Smooth muscle cell (in vitro differentiated cells): Measurements from ENCODE around the gene FMN2. TPM values are rescaled to one million over a fixed set of nuclear protein-coding genes. Genes with fewer than 3 reads are reported as not detected.

Experiments used
- DNase-seq: peaks from one replicate; lab custom pipeline; 2025; ENCODE audit not compliant: unreplicated experiment; lab: John Stamatoyannopoulos, UW
- H2AFZ ChIP-seq: fragments of 200-600 bp; sonication (generic); 2 replicates; pipeline ENCODE4 v1.6.0; 2016; ENCODE audit warnings: antibody characterized with exemption, low read depth, mild to moderate bottlenecking
- H3F3A ChIP-seq: fragments of 200-600 bp; sonication (generic); 2 replicates; pipeline ENCODE4 v1.6.0; 2017; ENCODE audit warnings: antibody characterized with exemption, low read depth
- H3K27ac ChIP-seq: fragments of 200-600 bp; sonication (generic); 2 replicates; pipeline ENCODE4 v1.5.1; 2016; ENCODE audit warnings: low read depth, mild to moderate bottlenecking
- H3K27me3 ChIP-seq: fragments of 200-600 bp; sonication (generic); 2 replicates; pipeline ENCODE4 v1.6.1; 2016; ENCODE audit warnings: low read depth, mild to moderate bottlenecking
- H3K36me3 ChIP-seq: fragments of 200-600 bp; sonication (generic); 2 replicates; pipeline ENCODE4 v1.5.1; 2016; ENCODE audit warnings: low read depth
- H3K4me1 ChIP-seq: fragments of 200-600 bp; sonication (generic); 2 replicates; pipeline ENCODE4 v1.5.1; 2016; ENCODE audit warnings: low read depth
- H3K4me2 ChIP-seq: fragments of 200-600 bp; sonication (generic); 2 replicates; pipeline ENCODE4 v1.6.0; 2016; ENCODE audit warnings: mild to moderate bottlenecking
- H3K4me3 ChIP-seq: fragments of 200-600 bp; sonication (generic); 2 replicates; pipeline ENCODE4 v1.5.1; 2016; ENCODE audit warnings: mild to moderate bottlenecking
- H3K79me2 ChIP-seq: fragments of 200-600 bp; sonication (generic); 2 replicates; pipeline ENCODE4 v1.6.0; 2016; ENCODE audit warnings: low read depth, mild to moderate bottlenecking
- H3K9ac ChIP-seq: fragments of 200-600 bp; sonication (generic); 2 replicates; pipeline ENCODE4 v1.6.0; 2016; ENCODE audit warnings: low read depth
- H3K9me3 ChIP-seq: fragments of 200-600 bp; sonication (generic); replicated peaks from 2 replicates; pipeline ENCODE4 v1.5.1; 2016; ENCODE audit warnings: low read depth
- H4K20me1 ChIP-seq: fragments of 200-600 bp; sonication (generic); 2 replicates; pipeline ENCODE4 v1.6.0; 2016; ENCODE audit warnings: low read depth
- CTCF ChIP-seq: fragments of 200-600 bp; sonication (generic); IDR thresholded peaks from 2 replicates; pipeline ENCODE4 v1.5.1; 2017; ENCODE audit warnings: borderline replicate concordance, mild to moderate bottlenecking, antibody characterized with exemption; ENCODE audit not compliant: insufficient read depth, poor library complexity, severe bottlenecking
- WGBS: methylation state at CpG from one replicate; pipeline ENCODE4 v1.1.7; 2016; ENCODE audit warnings: low lambda C conversion rate; 5-methylcytosine and 5-hydroxymethylcytosine counted together
- polyA plus RNA-seq: library from polyadenylated mRNA; unstranded; fragments of >200 nt; fragmentation: Nextera tagmentation; extraction: Ambion mirVana; gene quantifications from 2 replicates; pipeline ENCODE4 v1.2.1, GENCODE V29; 2016
- total RNA-seq: library from RNA; depleted of rRNA; stranded (reverse); fragments of >200 nt; gene quantifications from 2 replicates; pipeline ENCODE4 v1.2.3, GENCODE V29; 2014

The FMN2 gene
- total and polyA plus RNA-seq, 2 experiments from 2014 or later = 1.9 to 6.2 TPM

- Histone ChIP-seq H4K20me1 (no peaks in the 10 kb centered on the region), H3K4me2 (no peak overlapping the region), H2AFZ (no peak overlapping the region), H3K79me2 (no peaks in the 10 kb centered on the region), H3K27me3 (no peaks in the 10 kb centered on the region), H3K9ac (no peak overlapping the region), H3K9me3 (no peaks in the 10 kb centered on the region), H3K27ac (no peak overlapping the region), H3K4me1 (no peaks in the 10 kb centered on the region), H3F3A (no peaks in the 10 kb centered on the region), H3K36me3 (no peaks in the 10 kb centered on the region), H3K4me3 (no peak overlapping the region)
- 87% methylated on average over 5 of the region's 5 CpGs for WGBS
- no peak for DNase-seq
- TF ChIP-seq CTCF = no peak
Measured at GRCh38 chr1:240139511-240139910, 47.8 kb downstream of the FMN2 start.

DNA sequence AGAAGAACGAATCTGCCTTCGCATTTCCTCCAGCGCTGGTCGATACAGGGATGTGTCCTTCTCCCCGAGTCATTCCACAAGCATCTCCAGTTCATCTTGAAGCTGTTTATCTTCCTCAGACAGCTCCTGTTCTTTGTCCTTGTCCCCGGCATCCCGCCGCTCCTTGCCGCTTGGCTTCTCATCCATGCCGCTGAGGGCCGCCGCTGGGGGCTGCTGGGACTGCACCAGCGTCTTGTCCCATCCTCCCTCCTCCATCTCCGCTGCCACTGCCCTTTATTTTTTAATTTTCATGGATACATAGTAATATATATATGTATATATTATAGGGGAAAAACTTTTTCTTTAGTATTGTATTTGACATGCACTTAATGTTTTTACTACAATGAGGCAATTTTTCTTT is 53.4 kb downstream of the FMN2 start:
- TF ChIP-seq CTCF = no peak
- H2AFZ ChIP-seq = no peak overlapping the region
- H3K27me3 ChIP-seq = no peaks in the 10 kb centered on the region
- no peaks in the 10 kb centered on the region for H3F3A ChIP-seq
- 92% methylated on average over 14 of the region's 14 CpGs for WGBS
- H3K36me3 ChIP-seq = no peaks in the 10 kb centered on the region
- H3K4me1 ChIP-seq = no peaks in the 10 kb centered on the region
- no peak overlapping the region for H3K4me3 ChIP-seq
- no peaks in the 10 kb centered on the region for H3K9me3 ChIP-seq
- H3K27ac ChIP-seq = no peak overlapping the region
- no peak overlapping the region for H3K9ac ChIP-seq
- H3K4me2 ChIP-seq = no peak overlapping the region
- no peaks in the 10 kb centered on the region for H4K20me1 ChIP-seq
- no peak for DNase-seq
- H3K79me2 ChIP-seq = no peaks in the 10 kb centered on the region

GRCh38 chr1:240148333-240148732 is 56.6 kb downstream of the FMN2 start:
- no peak overlapping the region for H2AFZ ChIP-seq
- no peaks in the 10 kb centered on the region for H4K20me1 ChIP-seq
- H3K9ac ChIP-seq = no peak overlapping the region
- H3K27ac ChIP-seq = no peak overlapping the region
- 95% methylated on average over 2 of the region's 2 CpGs for WGBS
- DNase-seq = no peak
- H3K79me2 ChIP-seq = no peaks in the 10 kb centered on the region
- H3K36me3 ChIP-seq = no peaks in the 10 kb centered on the region
- H3K4me3 ChIP-seq = no peak overlapping the region
- no peaks in the 10 kb centered on the region for H3K4me1 ChIP-seq
- H3K9me3 ChIP-seq = no peaks in the 10 kb centered on the region
- TF ChIP-seq CTCF = no peak
- no peaks in the 10 kb centered on the region for H3K27me3 ChIP-seq
- no peak overlapping the region for H3K4me2 ChIP-seq
- H3F3A ChIP-seq = no peaks in the 10 kb centered on the region

- H3F3A ChIP-seq = no peaks in the 10 kb centered on the region
- no peaks in the 10 kb centered on the region for H3K4me1 ChIP-seq
- no peaks in the 10 kb centered on the region for H3K36me3 ChIP-seq
- no peak overlapping the region for H2AFZ ChIP-seq
- H3K79me2 ChIP-seq = no peaks in the 10 kb centered on the region
- no peaks in the 10 kb centered on the region for H3K27me3 ChIP-seq
- no peaks in the 10 kb centered on the region for H4K20me1 ChIP-seq
- no peaks in the 10 kb centered on the region for H3K9me3 ChIP-seq
- no peak for DNase-seq
- no peak overlapping the region for H3K4me3 ChIP-seq
- 47% methylated on average over 3 of the region's 3 CpGs for WGBS
- H3K4me2 ChIP-seq = no peak overlapping the region
- peak; percentile 73 for TF ChIP-seq CTCF
- H3K9ac ChIP-seq = no peak overlapping the region
- H3K27ac ChIP-seq = no peak overlapping the region
Measured at GRCh38 chr1:240149484-240150094, 57.9 kb downstream of the FMN2 start.
